Fibroblast of mammary gland (primary cell): ENCODE results near the gene GALNT7.

Source experiments
- DNase-seq: peaks from one replicate; pipeline ENCODE4 v3.0.0-alpha.2; 2010; ENCODE audit warnings: low read depth
- H3K4me3 ChIP-seq: 2 replicates; pipeline ENCODE4 v1.5.1; 2011; ENCODE audit warnings: low read depth, mild to moderate bottlenecking, low read length, moderate library complexity; ENCODE audit not compliant: control insufficient read depth
- CTCF ChIP-seq: conservative IDR thresholded peaks from 2 replicates; pipeline ENCODE4 v1.5.1; 2011; ENCODE audit warnings: low read depth, low read length, inconsistent platforms; ENCODE audit not compliant: control insufficient read depth, insufficient read depth

GALNT7 gene

GRCh38 chr4:173270312-173271027, 101.9 kb downstream of the GALNT7 start:
- H3K4me3 ChIP-seq: no peak overlapping the region
- TF ChIP-seq CTCF: no peak
- peak; percentile 25 for DNase-seq

GRCh38 chr4:173272314-173272713, 103.7 kb downstream of the GALNT7 start:
- no peak for DNase-seq
- no peak overlapping the region for H3K4me3 ChIP-seq
- TF ChIP-seq CTCF: no peak

GRCh38 chr4:173272996-173273395, 104.4 kb downstream of the GALNT7 start:
- TF ChIP-seq CTCF: no peak
- H3K4me3 ChIP-seq: no peak overlapping the region
- peak; percentile 86 for DNase-seq

GRCh38 chr4:173273941-173274340, 105.3 kb downstream of the GALNT7 start:
- no peak overlapping the region for H3K4me3 ChIP-seq
- TF ChIP-seq CTCF: no peak
- peak; percentile 70 for DNase-seq

- no peak for DNase-seq
- no peak overlapping the region for H3K4me3 ChIP-seq
- no peak for TF ChIP-seq CTCF
These were observed 106.1 kb downstream of the GALNT7 start for GRCh38 chr4:173274744-173275143.

GRCh38 chr4:173275150-173275549, 106.5 kb downstream of the GALNT7 start:
- DNase-seq: no peak
- TF ChIP-seq CTCF: no peak
- no peak overlapping the region for H3K4me3 ChIP-seq
